ENCODE results near the gene OMA1. TPM values are rescaled to one million over a fixed set of nuclear protein-coding genes. Genes with fewer than 3 reads are reported as not detected.
A peak's percentile ranks its signal among the peaks of the same experiment; 100 is the strongest.

OMA1 gene
- polyA plus RNA-seq, 3 donors: 11.2 to 24.5 (median 15.3) TPM

GRCh38 chr1:58438468-58438867, 108.1 kb downstream of the OMA1 start:
- H3K9me3 Mint-ChIP-seq: peaks cover 0 to 4% (median 0%) of the 10 kb centered on the region in 7 donors
- intact Hi-C loops (cut with micrococcal nuclease): no loop called here
- no peaks in the 10 kb centered on the region for H3K36me3 Mint-ChIP-seq

GRCh38 chr1:58437623-58438022, 108.9 kb downstream of the OMA1 start:
- no peak overlapping the region for H3K27ac Mint-ChIP-seq
- Histone ChIP-seq H3K4me2 (replicated peaks; ENCODE audit: extremely low read depth, low read length, poor library complexity, severe bottlenecking) (no peak overlapping the region), H3K79me2 (ENCODE audit: insufficient read depth, low read length) (no peaks in the 10 kb centered on the region), H3K27ac (ENCODE audit: low read depth in 1 of 2, low read length in 2 of 2) (no peak overlapping the region), H3K27me3 (ENCODE audit: control insufficient read depth in 2 of 2, insufficient read depth in 2 of 2, low read length in 2 of 2) (no peaks in the 10 kb centered on the region), H3K4me1 (ENCODE audit: control insufficient read depth in 1 of 2, insufficient read depth in 2 of 2, low read length in 2 of 2) (peaks cover 22 to 29% of the 10 kb centered on the region in 2 donors), H3K9ac (ENCODE audit: insufficient read depth, low read length, poor library complexity, severe bottlenecking) (no peak overlapping the region), H3K9me3 (replicated peaks in 1 of 2; ENCODE audit: control insufficient read depth in 1 of 2, insufficient read depth in 1 of 2, low read length in 2 of 2) (no peaks in the 10 kb centered on the region), H3K4me3 (replicated peaks in 1 of 3; ENCODE audit: low read depth in 2 of 3, low read length in 3 of 3) (no peak overlapping the region), H4K20me1 (ENCODE audit: insufficient read depth, low read length) (no peaks in the 10 kb centered on the region), H2AFZ (ENCODE audit: insufficient read depth, low read depth, low read length, poor library complexity, severe bottlenecking) (no peak overlapping the region), H3K36me3 (replicated peaks in 1 of 2; ENCODE audit: control insufficient read depth in 1 of 2, insufficient read depth in 2 of 2, low read length in 2 of 2) (no peaks in the 10 kb centered on the region)
- intact Hi-C loops (cut with micrococcal nuclease): no loop called here
- no peak for DNase-seq
- 100% methylated on average over 2 of the region's 3 CpGs for WGBS (ENCODE audit: insufficient coverage)
- no peaks in the 10 kb centered on the region for H3K27me3 Mint-ChIP-seq (ENCODE audit: low read depth in 3 of 3)
- H3K36me3 Mint-ChIP-seq: no peaks in the 10 kb centered on the region
- no peak overlapping the region for H3K4me3 Mint-ChIP-seq
- H3K4me1 Mint-ChIP-seq: no peaks in the 10 kb centered on the region
- no peak for TF ChIP-seq CTCF (IDR thresholded peaks at IDR 0.05)
- H3K9me3 Mint-ChIP-seq: peaks cover 0 to 4% (median 0%) of the 10 kb centered on the region in 7 donors

More at GRCh38 chr1:58438468-58438867, 108.1 kb downstream of the OMA1 start:
- WGBS (ENCODE audit: insufficient coverage): 85% methylated on average over 4 of the region's 6 CpGs
- no peaks in the 10 kb centered on the region for H3K27me3 Mint-ChIP-seq (ENCODE audit: low read depth in 3 of 3)
- no peaks in the 10 kb centered on the region for H3K79me2 ChIP-seq (ENCODE audit: insufficient read depth, low read length)
- H3K4me3 ChIP-seq (replicated peaks in 1 of 3; ENCODE audit: low read depth in 2 of 3, low read length in 3 of 3): no peak overlapping the region
- H4K20me1 ChIP-seq (ENCODE audit: insufficient read depth, low read length): no peaks in the 10 kb centered on the region
- H3K27ac ChIP-seq (ENCODE audit: low read depth in 1 of 2, low read length in 2 of 2): no peak overlapping the region
- no peak overlapping the region for H3K4me3 Mint-ChIP-seq
- H3K9me3 ChIP-seq (replicated peaks in 1 of 2; ENCODE audit: control insufficient read depth in 1 of 2, insufficient read depth in 1 of 2, low read length in 2 of 2): no peaks in the 10 kb centered on the region
- H2AFZ ChIP-seq (ENCODE audit: insufficient read depth, low read depth, low read length, poor library complexity, severe bottlenecking): no peak overlapping the region
- no peaks in the 10 kb centered on the region for H3K36me3 ChIP-seq (replicated peaks in 1 of 2; ENCODE audit: control insufficient read depth in 1 of 2, insufficient read depth in 2 of 2, low read length in 2 of 2)
- no peak overlapping the region for H3K9ac ChIP-seq (ENCODE audit: insufficient read depth, low read length, poor library complexity, severe bottlenecking)
- H3K4me1 Mint-ChIP-seq: no peaks in the 10 kb centered on the region
- H3K4me2 ChIP-seq (replicated peaks; ENCODE audit: extremely low read depth, low read length, poor library complexity, severe bottlenecking): no peak overlapping the region
- H3K4me1 ChIP-seq (ENCODE audit: control insufficient read depth in 1 of 2, insufficient read depth in 2 of 2, low read length in 2 of 2): peaks cover 17 to 21% of the 10 kb centered on the region in 2 donors
- no peak for TF ChIP-seq CTCF (IDR thresholded peaks at IDR 0.05)
- peak overlapping the region in 1 of 7 donors; percentile 27 for H3K27ac Mint-ChIP-seq
- H3K27me3 ChIP-seq (ENCODE audit: control insufficient read depth in 2 of 2, insufficient read depth in 2 of 2, low read length in 2 of 2): no peaks in the 10 kb centered on the region
- no peak for DNase-seq
